H9 (cell line): ENCODE measurements around the gene CNGB1. TPM values are rescaled to one million over a fixed set of nuclear protein-coding genes. Genes with fewer than 3 reads are reported as not detected.
A peak's percentile ranks its signal among the peaks of the same experiment; 100 is the strongest.

Experiments used
- DNase-seq: peaks from one replicate; pipeline ENCODE4 v3.0.0-alpha.2; 2017
- H2AFZ ChIP-seq: one replicate; pipeline ENCODE4 v1.6.1; 2013; ENCODE audit warnings: mild to moderate bottlenecking, low read length, control low read depth, moderate library complexity
- H2AK5ac ChIP-seq: 2 replicates; pipeline ENCODE4 v1.6.1; 2013; ENCODE audit warnings: low read length, control low read depth, mixed read lengths; ENCODE audit not compliant: insufficient read length
- H2BK120ac ChIP-seq: one replicate; pipeline ENCODE4 v1.6.1; 2013; ENCODE audit warnings: low read depth, mild to moderate bottlenecking, low read length, control low read depth, inconsistent platforms; ENCODE audit not compliant: poor library complexity, severe bottlenecking
- H2BK12ac ChIP-seq: 2 replicates; pipeline ENCODE4 v1.6.1; 2013; ENCODE audit warnings: low read length, control low read depth, mixed read lengths, low read depth; ENCODE audit not compliant: insufficient read length
- H2BK15ac ChIP-seq: 2 replicates; pipeline ENCODE4 v1.6.1; 2013; ENCODE audit warnings: low read depth, low read length, control low read depth
- H2BK20ac ChIP-seq: one replicate; pipeline ENCODE4 v1.6.1; 2013; ENCODE audit warnings: low read depth, mild to moderate bottlenecking, low read length, control low read depth, inconsistent platforms; ENCODE audit not compliant: poor library complexity, severe bottlenecking
- H2BK5ac ChIP-seq: 2 replicates; pipeline ENCODE4 v1.6.1; 2013; ENCODE audit warnings: low read length, control low read depth, mixed read lengths; ENCODE audit not compliant: insufficient read length
- H3K14ac ChIP-seq: 2 replicates; pipeline ENCODE4 v1.6.1; 2013; ENCODE audit warnings: low read length, control low read depth; ENCODE audit not compliant: insufficient read depth
- H3K18ac ChIP-seq: 2 replicates; pipeline ENCODE4 v1.6.1; 2013; ENCODE audit warnings: low read depth, mild to moderate bottlenecking, mixed read lengths, low read length, control low read depth; ENCODE audit not compliant: insufficient read length
- H3K23ac ChIP-seq: 2 replicates; pipeline ENCODE4 v1.6.1; 2013; ENCODE audit warnings: low read length, control low read depth, mixed read lengths, low read depth; ENCODE audit not compliant: insufficient read length
- H3K23me2 ChIP-seq: 2 replicates; pipeline ENCODE4 v1.6.1; 2013; ENCODE audit warnings: low read depth, mild to moderate bottlenecking, mixed read lengths, low read length, control low read depth; ENCODE audit not compliant: insufficient read length, poor library complexity, severe bottlenecking
- H3K27ac ChIP-seq: 2 replicates; pipeline ENCODE4 v1.5.1; 2013; ENCODE audit warnings: low read length, control low read depth, mixed read lengths, low read depth; ENCODE audit not compliant: insufficient read length
- H3K27me3 ChIP-seq: 2 replicates; pipeline ENCODE4 v1.6.1; 2013; ENCODE audit warnings: low read length, control low read depth, inconsistent platforms; ENCODE audit not compliant: insufficient read depth
- H3K4ac ChIP-seq: 2 replicates; pipeline ENCODE4 v1.6.1; 2013; ENCODE audit warnings: low read depth, mild to moderate bottlenecking, control low read depth, inconsistent platforms, low read length, moderate library complexity
- H3K4me1 ChIP-seq: 2 replicates; pipeline ENCODE4 v1.6.1; 2013; ENCODE audit warnings: low read length, control low read depth, inconsistent platforms; ENCODE audit not compliant: insufficient read depth
- H3K4me2 ChIP-seq: 2 replicates; pipeline ENCODE4 v1.6.1; 2013; ENCODE audit warnings: low read length, control low read depth, mixed read lengths; ENCODE audit not compliant: insufficient read length, insufficient read depth
- H3K56ac ChIP-seq: 2 replicates; pipeline ENCODE4 v1.6.1; 2013; ENCODE audit warnings: low read depth, mild to moderate bottlenecking, mixed read lengths, low read length, control low read depth; ENCODE audit not compliant: insufficient read length
- H3K79me1 ChIP-seq: 2 replicates; pipeline ENCODE4 v1.6.1; 2013; ENCODE audit warnings: low read depth, mild to moderate bottlenecking, moderate library complexity, low read length, control low read depth, inconsistent platforms; ENCODE audit not compliant: insufficient read depth, poor library complexity, severe bottlenecking
- H3K79me2 ChIP-seq: 2 replicates; pipeline ENCODE4 v1.6.1; 2013; ENCODE audit warnings: low read length, control low read depth, inconsistent platforms; ENCODE audit not compliant: insufficient read depth
- H3K9ac ChIP-seq: 2 replicates; pipeline ENCODE4 v1.6.1; 2013; ENCODE audit warnings: low read length, control low read depth, mixed read lengths; ENCODE audit not compliant: insufficient read length; ENCODE audit errors: extremely low read depth
- H3K9me3 ChIP-seq: one replicate; pipeline ENCODE4 v1.6.1; 2013; ENCODE audit warnings: low read depth, low read length, inconsistent platforms; ENCODE audit not compliant: control insufficient read depth
- H3T11ph ChIP-seq: one replicate; pipeline ENCODE4 v1.6.1; 2013; ENCODE audit warnings: mild to moderate bottlenecking, low read length, control low read depth, inconsistent platforms
- H4K20me1 ChIP-seq: one replicate; pipeline ENCODE4 v1.6.1; 2013; ENCODE audit not compliant: control insufficient read depth, insufficient read length, insufficient read depth
- H4K5ac ChIP-seq: 2 replicates; pipeline ENCODE4 v1.6.1; 2013; ENCODE audit warnings: low read depth, mild to moderate bottlenecking, mixed read lengths, low read length, control low read depth; ENCODE audit not compliant: insufficient read length
- H4K8ac ChIP-seq: replicated peaks from 2 replicates; pipeline ENCODE4 v1.6.1; 2013; ENCODE audit warnings: low read length, control low read depth, mixed read lengths, low read depth; ENCODE audit not compliant: insufficient read length
- H4K91ac ChIP-seq: 2 replicates; pipeline ENCODE4 v1.6.1; 2013; ENCODE audit warnings: low read depth, mild to moderate bottlenecking, moderate library complexity, mixed read lengths, low read length, control low read depth; ENCODE audit not compliant: insufficient read length
- H3K27ac Mint-ChIP-seq, 3 experiments: 2 replicates in 2 of 3; 3 replicates in 1 of 3; pipeline ENCODE4 v1.8.0; 2020 to 2021; ENCODE audit warnings: mixed read lengths in 3 of 3, mild to moderate bottlenecking in 1 of 3, moderate library complexity in 1 of 3
- H3K27me3 Mint-ChIP-seq: 2 replicates; pipeline ENCODE4 v1.8.0; 2021; ENCODE audit warnings: low read depth, mild to moderate bottlenecking, moderate library complexity, mixed read lengths
- H3K36me3 Mint-ChIP-seq, 3 experiments: 2 replicates in 2 of 3; 3 replicates in 1 of 3; pipeline ENCODE4 v1.8.0; 2020 to 2021; ENCODE audit warnings: low read depth in 3 of 3, mixed read lengths in 3 of 3; ENCODE audit not compliant: insufficient read depth in 1 of 3
- H3K4me1 Mint-ChIP-seq, 2 experiments: 2 replicates each; pipeline ENCODE4 v1.8.0; 2020; ENCODE audit warnings: mixed read lengths in 2 of 2
- H3K4me3 Mint-ChIP-seq, 2 experiments: 2 replicates in 1 of 2; 3 replicates in 1 of 2; pipeline ENCODE4 v1.8.0; 2020 to 2021; ENCODE audit warnings: mild to moderate bottlenecking in 2 of 2, mixed read lengths in 2 of 2, moderate library complexity in 1 of 2
- H3K9me3 Mint-ChIP-seq, 2 experiments: 2 replicates in 1 of 2; 3 replicates in 1 of 2; pipeline ENCODE4 v1.8.0; 2020; ENCODE audit warnings: mild to moderate bottlenecking in 2 of 2, mixed read lengths in 2 of 2, moderate library complexity in 1 of 2
- CTCF ChIP-seq: fragments of 200-600 bp; sonication (generic); conservative IDR thresholded peaks from 3 replicates; pipeline ENCODE4 v1.8.0; 2021; ENCODE audit warnings: antibody characterized with exemption, mild to moderate bottlenecking
- WGBS: extraction: QIAGEN DNeasy Blood & Tissue Kit; methylation state at CpG from one replicate; pipeline ENCODE4 v1.1.7; 2013; ENCODE audit warnings: missing lambda C conversion rate, low lambda C conversion rate, mixed read lengths; ENCODE audit not compliant: insufficient read length; ENCODE audit errors: extremely low coverage; 5-methylcytosine and 5-hydroxymethylcytosine counted together
- total RNA-seq: library from RNA; stranded (reverse); gene quantifications from 2 replicates; pipeline ENCODE4 v1.2.1, GENCODE V29; 2021

Gene CNGB1
- total RNA-seq, 1 experiment from 2014 or later, result not detected

DNA sequence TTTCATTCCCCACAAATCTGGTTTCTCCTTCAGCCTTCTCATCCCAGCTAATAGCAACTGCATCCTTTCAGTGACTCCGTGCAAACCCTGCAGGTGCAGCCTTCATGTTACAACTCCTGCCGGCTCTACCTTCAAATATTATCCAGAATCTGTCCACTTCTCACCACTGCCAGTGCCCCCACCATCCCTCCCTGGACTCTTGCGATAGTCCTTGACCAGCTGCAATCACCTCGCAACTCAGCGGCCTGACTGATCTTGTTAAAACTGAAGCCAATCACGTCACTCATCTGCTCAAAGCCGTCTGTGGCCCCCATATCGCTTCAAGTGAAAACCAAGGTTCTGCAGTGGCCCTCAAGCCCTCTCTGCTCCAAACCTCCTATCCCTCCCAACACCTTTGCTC is 125.8 kb downstream of the CNGB1 start:
- DNase-seq, result no peak
- peaks cover 12% of the 10 kb centered on the region for H3K27me3 Mint-ChIP-seq

More for the DNA sequence above, 125.8 kb downstream of the CNGB1 start:
- Histone ChIP-seq H3T11ph (no peak overlapping the region), H4K5ac (no peak overlapping the region), H2BK15ac (no peak overlapping the region), H3K27ac (no peak overlapping the region), H3K27me3 (no peaks in the 10 kb centered on the region; the same call in 1 of the 2 replicates), H3K14ac (no peak overlapping the region; the same call in none of the 2 replicates), H3K9me3 (no peaks in the 10 kb centered on the region), H4K8ac (no peak overlapping the region), H3K4me1 (peaks cover 6% of the 10 kb centered on the region; the same call in 1 of the 2 replicates), H2BK120ac (no peak overlapping the region), H2AK5ac (no peak overlapping the region), H3K9ac (no peak overlapping the region), H3K4me2 (no peak overlapping the region), H3K23me2 (no peaks in the 10 kb centered on the region), H4K20me1 (no peaks in the 10 kb centered on the region), H3K56ac (no peak overlapping the region), H3K79me2 (no peaks in the 10 kb centered on the region), H2BK20ac (no peak overlapping the region), H3K79me1 (no peaks in the 10 kb centered on the region), H2BK12ac (peak overlapping the region; percentile 28), H2BK5ac (no peak overlapping the region), H4K91ac (no peak overlapping the region), H2AFZ (no peak overlapping the region), H3K4ac (no peak overlapping the region), H3K18ac (peak overlapping the region; percentile 11), H3K23ac (no peak overlapping the region)
- no peaks in the 10 kb centered on the region for H3K36me3 Mint-ChIP-seq
- peaks cover 44 to 49% of the 10 kb centered on the region in 2 experiments for H3K4me1 Mint-ChIP-seq
- 0 out of 5 replicates have a peak, but pooled peaks cover 0 to 3% of the 10 kb centered on the region in 2 experiments for H3K9me3 Mint-ChIP-seq
- no CpG with 5 or more reads among the region's 8 CpGs for WGBS
- peak overlapping the region in 1 of 3 experiments; percentile 67; a peak in 2 of 7 replicates for H3K27ac Mint-ChIP-seq
- no peak for TF ChIP-seq CTCF
- H3K4me3 Mint-ChIP-seq, result no peak overlapping the region; a peak in 1 of 5 replicates
